ENCODE measurements around the gene CHST7. TPM values are rescaled to one million over a fixed set of nuclear protein-coding genes. Genes with fewer than 3 reads are reported as not detected.

CHST7 gene
- total RNA-seq, 1 donor from 2014 or later: 7.0 TPM

DNA sequence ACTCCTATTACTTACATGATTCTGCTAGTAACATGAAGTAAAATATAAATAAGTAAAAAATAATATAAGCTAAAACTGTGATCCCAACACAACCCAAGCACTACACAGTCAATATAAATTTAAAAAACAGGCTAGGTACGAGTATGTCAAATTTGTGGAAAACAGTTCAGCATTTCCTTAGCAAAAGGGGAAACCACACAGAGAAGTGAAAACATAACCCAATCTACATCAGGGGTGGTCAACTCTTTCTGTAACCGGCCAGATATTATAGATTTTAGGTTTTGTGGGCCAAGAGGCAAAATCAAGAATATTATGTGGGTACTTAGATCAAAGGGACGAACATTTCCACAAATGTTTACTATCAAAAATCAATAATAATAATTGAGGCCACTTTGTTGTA lies 70.1 kb downstream of the CHST7 start:
- intact Hi-C loops (cut with micrococcal nuclease): loop anchor here (2.0 to 5.0 kb wide), 5 partner anchors 15 to 196 kb away; partner anchors contain the start of gene ZNF674

DNA sequence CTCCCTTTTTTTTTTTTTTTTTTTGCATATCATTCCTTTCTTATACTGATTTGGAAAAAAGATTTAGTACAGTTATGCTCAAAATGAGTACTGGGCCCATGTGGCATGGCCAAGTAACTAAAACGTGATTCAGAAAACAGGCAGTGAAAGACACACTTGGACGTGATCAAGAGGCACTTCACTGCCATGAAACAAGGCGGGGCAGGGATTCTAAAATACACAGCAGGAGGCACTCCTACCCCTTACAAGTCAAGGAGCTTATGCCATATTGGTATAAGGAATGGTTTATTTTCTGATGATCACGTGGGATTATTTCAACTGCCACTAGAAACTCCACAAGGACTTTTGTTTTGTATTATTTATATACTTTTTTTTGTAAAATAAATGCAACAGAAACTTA lies 72.0 kb downstream of the CHST7 start:
- intact Hi-C loops (cut with micrococcal nuclease): no loop called here

DNA sequence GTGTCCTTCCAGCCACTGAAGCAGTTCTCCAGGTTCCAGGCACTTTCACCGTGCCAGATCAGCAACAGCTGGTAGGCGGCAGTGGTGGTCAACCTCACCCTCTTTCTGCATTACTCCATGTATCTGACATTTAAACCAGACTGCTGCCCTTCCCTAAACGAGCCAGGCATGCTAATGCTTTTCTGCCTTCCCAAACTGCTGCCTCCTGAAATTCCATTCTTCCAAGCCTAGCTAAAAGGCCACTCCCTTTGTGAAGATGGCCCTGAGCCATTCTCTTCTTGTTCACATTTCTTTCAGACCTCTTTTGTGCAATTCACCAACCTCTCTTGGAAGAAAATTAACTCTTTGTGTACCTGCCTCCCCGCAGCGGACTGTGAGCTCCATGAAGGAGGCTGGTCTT lies 73.7 kb downstream of the CHST7 start:
- intact Hi-C loops (cut with micrococcal nuclease): no loop called here

Other genes starting within 250 kb of the CHST7 start
- 6.8 and 7.3 TPM in 2 replicates for gene ZNF674, start 28.3 kb upstream of the CHST7 start, total RNA-seq
- 15.4 and 17.0 TPM in 2 replicates for gene SLC9A7, start 185.4 kb downstream of the CHST7 start, total RNA-seq